Thyroid gland (tissue), 4 donors: ENCODE results near the gene INPP5A.

ENCODE experiments used
- POLR2A ChIP-seq, 2 donors: fragments of 450-650 bp; IDR thresholded peaks; one replicate each; pipeline ENCODE4 v1.6.1; 2017; ENCODE audit warnings: antibody characterized with exemption in 2 of 2, mild to moderate bottlenecking in 2 of 2, moderate library complexity in 1 of 2
- TF ChIP-seq, protein P1 (sequence below), 6 experiments: fragments of 200-600 bp in 3 of 6; fragments of 450-650 bp in 3 of 6; sonication (generic) in 3 of 6; IDR thresholded peaks; one replicate each; pipeline ENCODE4 v1.5.1; 2016 to 2019; ENCODE audit warnings: antibody characterized with exemption in 6 of 6, mild to moderate bottlenecking in 2 of 6, inconsistent platforms in 1 of 6, moderate library complexity in 1 of 6

DNA sequence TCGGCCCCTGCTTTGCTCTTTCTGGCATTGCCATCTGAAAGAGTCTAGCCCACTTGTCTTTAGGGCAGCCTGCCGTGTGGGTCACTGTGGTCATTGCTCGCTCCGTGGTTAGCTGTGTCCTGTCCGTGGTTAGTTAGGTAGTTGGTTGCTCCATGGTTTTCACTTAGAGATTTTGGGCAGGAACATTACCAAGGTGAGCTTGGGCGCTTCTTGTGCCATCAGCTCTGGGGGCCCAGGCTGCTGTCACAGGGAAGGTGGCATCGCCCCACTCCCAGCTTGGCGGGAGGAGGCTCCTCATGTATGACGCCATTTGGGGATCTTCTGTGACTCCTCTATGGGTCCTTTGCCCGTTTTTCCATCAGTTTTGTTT lies 53.1 kb downstream of the INPP5A start:
- TF ChIP-seq, protein P1, sequence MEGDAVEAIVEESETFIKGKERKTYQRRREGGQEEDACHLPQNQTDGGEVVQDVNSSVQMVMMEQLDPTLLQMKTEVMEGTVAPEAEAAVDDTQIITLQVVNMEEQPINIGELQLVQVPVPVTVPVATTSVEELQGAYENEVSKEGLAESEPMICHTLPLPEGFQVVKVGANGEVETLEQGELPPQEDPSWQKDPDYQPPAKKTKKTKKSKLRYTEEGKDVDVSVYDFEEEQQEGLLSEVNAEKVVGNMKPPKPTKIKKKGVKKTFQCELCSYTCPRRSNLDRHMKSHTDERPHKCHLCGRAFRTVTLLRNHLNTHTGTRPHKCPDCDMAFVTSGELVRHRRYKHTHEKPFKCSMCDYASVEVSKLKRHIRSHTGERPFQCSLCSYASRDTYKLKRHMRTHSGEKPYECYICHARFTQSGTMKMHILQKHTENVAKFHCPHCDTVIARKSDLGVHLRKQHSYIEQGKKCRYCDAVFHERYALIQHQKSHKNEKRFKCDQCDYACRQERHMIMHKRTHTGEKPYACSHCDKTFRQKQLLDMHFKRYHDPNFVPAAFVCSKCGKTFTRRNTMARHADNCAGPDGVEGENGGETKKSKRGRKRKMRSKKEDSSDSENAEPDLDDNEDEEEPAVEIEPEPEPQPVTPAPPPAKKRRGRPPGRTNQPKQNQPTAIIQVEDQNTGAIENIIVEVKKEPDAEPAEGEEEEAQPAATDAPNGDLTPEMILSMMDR (IDR thresholded peaks at IDR 0.05): no peak
- no peak for TF ChIP-seq POLR2A (IDR thresholded peaks at IDR 0.05)
